ENCODE results near the gene GBA3.

GRCh38 chr4:22689428-22689827 is 3.3 kb upstream of the GBA3 start:
- no peak for TF ChIP-seq POLR2AphosphoS5 (IDR thresholded peaks at IDR 0.05)
- TF ChIP-seq, protein P1, sequence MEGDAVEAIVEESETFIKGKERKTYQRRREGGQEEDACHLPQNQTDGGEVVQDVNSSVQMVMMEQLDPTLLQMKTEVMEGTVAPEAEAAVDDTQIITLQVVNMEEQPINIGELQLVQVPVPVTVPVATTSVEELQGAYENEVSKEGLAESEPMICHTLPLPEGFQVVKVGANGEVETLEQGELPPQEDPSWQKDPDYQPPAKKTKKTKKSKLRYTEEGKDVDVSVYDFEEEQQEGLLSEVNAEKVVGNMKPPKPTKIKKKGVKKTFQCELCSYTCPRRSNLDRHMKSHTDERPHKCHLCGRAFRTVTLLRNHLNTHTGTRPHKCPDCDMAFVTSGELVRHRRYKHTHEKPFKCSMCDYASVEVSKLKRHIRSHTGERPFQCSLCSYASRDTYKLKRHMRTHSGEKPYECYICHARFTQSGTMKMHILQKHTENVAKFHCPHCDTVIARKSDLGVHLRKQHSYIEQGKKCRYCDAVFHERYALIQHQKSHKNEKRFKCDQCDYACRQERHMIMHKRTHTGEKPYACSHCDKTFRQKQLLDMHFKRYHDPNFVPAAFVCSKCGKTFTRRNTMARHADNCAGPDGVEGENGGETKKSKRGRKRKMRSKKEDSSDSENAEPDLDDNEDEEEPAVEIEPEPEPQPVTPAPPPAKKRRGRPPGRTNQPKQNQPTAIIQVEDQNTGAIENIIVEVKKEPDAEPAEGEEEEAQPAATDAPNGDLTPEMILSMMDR (IDR thresholded peaks at IDR 0.05), result no peak

Measured in gastroesophageal sphincter (tissue), 3 donors.